ENCODE results near the gene CYP4V2. TPM values are rescaled to one million over a fixed set of nuclear protein-coding genes. Genes with fewer than 3 reads are reported as not detected.

The CYP4V2 gene
- total RNA-seq, 2 experiments from 2014 or later = 6.2 to 6.9 TPM

GRCh38 chr4:186168750-186169149, 22.6 kb upstream of the CYP4V2 start:
- no peak for DNase-seq
- Mint-ChIP-seq H3K4me3 (no peak overlapping the region), H3K4me1 (no peaks in the 10 kb centered on the region), H3K27me3 (peaks cover 12% of the 10 kb centered on the region), H3K27ac (no peak overlapping the region), H3K9me3 (no peaks in the 10 kb centered on the region), H3K36me3 (no peaks in the 10 kb centered on the region)

GRCh38 chr4:186169333-186169944, 21.9 kb upstream of the CYP4V2 start:
- Mint-ChIP-seq H3K4me1 (no peaks in the 10 kb centered on the region), H3K9me3 (no peaks in the 10 kb centered on the region), H3K27ac (no peak overlapping the region), H3K36me3 (no peaks in the 10 kb centered on the region), H3K4me3 (no peak overlapping the region), H3K27me3 (peaks cover 11% of the 10 kb centered on the region)
- no peak for DNase-seq

GRCh38 chr4:186169945-186170802, 21.2 kb upstream of the CYP4V2 start:
- no peaks in the 10 kb centered on the region for H3K36me3 Mint-ChIP-seq
- H3K4me1 Mint-ChIP-seq = no peaks in the 10 kb centered on the region
- H3K27ac Mint-ChIP-seq = no peak overlapping the region
- peaks cover 3% of the 10 kb centered on the region for H3K27me3 Mint-ChIP-seq
- H3K9me3 Mint-ChIP-seq = no peaks in the 10 kb centered on the region
- H3K4me3 Mint-ChIP-seq = no peak overlapping the region
- no peak for DNase-seq

- no peaks in the 10 kb centered on the region for H3K4me1 Mint-ChIP-seq
Observed at GRCh38 chr4:186170966-186171365, 20.4 kb upstream of the CYP4V2 start.

GRCh38 chr4:186172546-186172945, 18.8 kb upstream of the CYP4V2 start:
- no peaks in the 10 kb centered on the region for H3K36me3 Mint-ChIP-seq
- no peak for DNase-seq
- no peak overlapping the region for H3K27ac Mint-ChIP-seq
- no peaks in the 10 kb centered on the region for H3K4me1 Mint-ChIP-seq
- H3K27me3 Mint-ChIP-seq = peaks cover 7% of the 10 kb centered on the region
- H3K9me3 Mint-ChIP-seq = no peaks in the 10 kb centered on the region
- H3K4me3 Mint-ChIP-seq = no peak overlapping the region

More at GRCh38 chr4:186170966-186171365, 20.4 kb upstream of the CYP4V2 start:
- DNase-seq = no peak
- Mint-ChIP-seq H3K27ac (no peak overlapping the region), H3K36me3 (no peaks in the 10 kb centered on the region), H3K4me3 (no peak overlapping the region), H3K9me3 (no peaks in the 10 kb centered on the region), H3K27me3 (peaks cover 9% of the 10 kb centered on the region)

GRCh38 chr4:186188107-186188506, 3.3 kb upstream of the CYP4V2 start:
- peaks cover 15% of the 10 kb centered on the region for H3K27me3 Mint-ChIP-seq
- peaks cover 3% of the 10 kb centered on the region for H3K36me3 Mint-ChIP-seq
- H3K4me1 Mint-ChIP-seq = peaks cover 26% of the 10 kb centered on the region
- peaks cover 7% of the 10 kb centered on the region for H3K9me3 Mint-ChIP-seq
- H3K27ac Mint-ChIP-seq = no peak overlapping the region
- DNase-seq = no peak
- H3K4me3 Mint-ChIP-seq = no peak overlapping the region

GRCh38 chr4:186189656-186190055, 1.7 kb upstream of the CYP4V2 start:
- H3K4me1 Mint-ChIP-seq = peaks cover 28% of the 10 kb centered on the region

GRCh38 chr4:186190581-186191199, 677 bp upstream of the CYP4V2 start:
- no peaks in the 10 kb centered on the region for H3K9me3 Mint-ChIP-seq
- peaks cover 7% of the 10 kb centered on the region for H3K36me3 Mint-ChIP-seq
- DNase-seq = peak; percentile 49
- peaks cover 28% of the 10 kb centered on the region for H3K4me1 Mint-ChIP-seq
- peak overlapping the region; percentile 86 for H3K4me3 Mint-ChIP-seq
- peak overlapping the region; percentile 92 for H3K27ac Mint-ChIP-seq
- no peaks in the 10 kb centered on the region for H3K27me3 Mint-ChIP-seq

More at GRCh38 chr4:186189656-186190055, 1.7 kb upstream of the CYP4V2 start:
- peaks cover 3% of the 10 kb centered on the region for H3K9me3 Mint-ChIP-seq
- no peak for DNase-seq
- H3K27me3 Mint-ChIP-seq = peaks cover 5% of the 10 kb centered on the region
- peak overlapping the region; percentile 92 for H3K27ac Mint-ChIP-seq
- peaks cover 2% of the 10 kb centered on the region for H3K36me3 Mint-ChIP-seq
- peak overlapping the region; percentile 86 for H3K4me3 Mint-ChIP-seq

GRCh38 chr4:186192066-186192612, 772 bp downstream of the CYP4V2 start:
- H3K36me3 Mint-ChIP-seq = peaks cover 16% of the 10 kb centered on the region
- DNase-seq = no peak
- H3K4me3 Mint-ChIP-seq = peak overlapping the region; percentile 94
- H3K27me3 Mint-ChIP-seq = no peaks in the 10 kb centered on the region
- peaks cover 28% of the 10 kb centered on the region for H3K4me1 Mint-ChIP-seq
- no peaks in the 10 kb centered on the region for H3K9me3 Mint-ChIP-seq
- H3K27ac Mint-ChIP-seq = peak overlapping the region; percentile 92

- Mint-ChIP-seq H3K27ac (no peak overlapping the region), H3K4me3 (no peak overlapping the region), H3K9me3 (no peaks in the 10 kb centered on the region), H3K27me3 (no peaks in the 10 kb centered on the region), H3K4me1 (peaks cover 27% of the 10 kb centered on the region), H3K36me3 (peaks cover 16% of the 10 kb centered on the region)
- DNase-seq = no peak
Observed at GRCh38 chr4:186193851-186194250, 2.5 kb downstream of the CYP4V2 start.

GRCh38 chr4:186196063-186196462, 4.7 kb downstream of the CYP4V2 start:
- Mint-ChIP-seq H3K27me3 (no peaks in the 10 kb centered on the region), H3K4me1 (peaks cover 10% of the 10 kb centered on the region), H3K36me3 (peaks cover 16% of the 10 kb centered on the region), H3K4me3 (no peak overlapping the region), H3K9me3 (no peaks in the 10 kb centered on the region), H3K27ac (no peak overlapping the region)
- DNase-seq = no peak

- Mint-ChIP-seq H3K4me3 (no peak overlapping the region), H3K36me3 (peaks cover 11% of the 10 kb centered on the region), H3K9me3 (no peaks in the 10 kb centered on the region), H3K27me3 (no peaks in the 10 kb centered on the region), H3K4me1 (peaks cover 6% of the 10 kb centered on the region), H3K27ac (no peak overlapping the region)
- DNase-seq = no peak
Observed at GRCh38 chr4:186200516-186200915, 9.1 kb downstream of the CYP4V2 start.

- DNase-seq = no peak
- peaks cover 6% of the 10 kb centered on the region for H3K36me3 Mint-ChIP-seq
- no peaks in the 10 kb centered on the region for H3K27me3 Mint-ChIP-seq
- no peak overlapping the region for H3K27ac Mint-ChIP-seq
- no peaks in the 10 kb centered on the region for H3K9me3 Mint-ChIP-seq
- H3K4me3 Mint-ChIP-seq = no peak overlapping the region
- peaks cover 6% of the 10 kb centered on the region for H3K4me1 Mint-ChIP-seq
Observed at GRCh38 chr4:186201010-186201409, 9.6 kb downstream of the CYP4V2 start.

- H3K27me3 Mint-ChIP-seq = no peaks in the 10 kb centered on the region
- peak; percentile 48 for DNase-seq
- H3K9me3 Mint-ChIP-seq = no peaks in the 10 kb centered on the region
- peaks cover 6% of the 10 kb centered on the region for H3K4me1 Mint-ChIP-seq
- peaks cover 3% of the 10 kb centered on the region for H3K36me3 Mint-ChIP-seq
- H3K27ac Mint-ChIP-seq = no peak overlapping the region
- no peak overlapping the region for H3K4me3 Mint-ChIP-seq
Observed at GRCh38 chr4:186201535-186202230, 10.3 kb downstream of the CYP4V2 start.
